K562 (cell line): ENCODE data around the gene AKT3. TPM values are rescaled to one million over a fixed set of nuclear protein-coding genes. Genes with fewer than 3 reads are reported as not detected.

Experiments
- ATAC-seq: fragments of 200-7000 bp; cut with Tn5 transposase; 3 replicates; pipeline ENCODE4 v1.9.1; 2020; ENCODE audit warnings: moderate library complexity
- BruUV-seq: library from RNA; stranded (reverse); fragments of 400-500 nt; replicated peaks from 2 replicates; lab custom pipeline; 2021; lab: Mats Ljungman, UMichigan
- CTCF ChIA-PET: fragments of 300-600 bp; formaldehyde crosslinking; extraction: SDS; loops from one replicate; lab custom pipeline; 2021; ENCODE audit warnings: low intra/inter-chr PET ratio; lab: Yijun Ruan, JAX
- POLR2A ChIA-PET: fragments of 300-600, 350-650 bp; sonication (Branson Sonifier 250); formaldehyde crosslinking; extraction: SDS; loops from one replicate; lab custom pipeline; 2021; ENCODE audit warnings: antibody characterized with exemption, inconsistent platforms; lab: Yijun Ruan, JAX
- DNase-seq, 4 experiments: peaks; one replicate each; pipeline versions ENCODE4 v3.0.0 to v3.0.0-alpha.2; 2011 to 2018; ENCODE audit warnings: low spot score in 3 of 4, mixed read lengths in 3 of 4; ENCODE audit errors: extremely low read depth in 1 of 4
- FAIRE-seq: peaks from 2 replicates; lab custom pipeline; 2011; peaks lifted over from hg19 to GRCh38; lab: Jason Lieb, UNC
- H2AFZ ChIP-seq: 2 replicates; pipeline ENCODE4 v1.6.0; 2011; ENCODE audit warnings: low read depth, low read length, control low read depth, inconsistent platforms
- H3K27ac ChIP-seq: fragments of 200-600 bp; 3 replicates; pipeline ENCODE4 v1.8.0; 2011; ENCODE audit warnings: low read depth, mild to moderate bottlenecking, control low read depth, inconsistent platforms, low read length, moderate library complexity, mixed read lengths; ENCODE audit errors: extremely low read depth
- H3K27me3 ChIP-seq, 2 experiments: fragments of 300-600 bp in 1 of 2; 2 replicates in 1 of 2; 3 replicates in 1 of 2; pipeline versions ENCODE4 v1.6.0 to v1.8.0; 2011; ENCODE audit warnings: inconsistent platforms in 2 of 2, low read length in 2 of 2, mild to moderate bottlenecking in 1 of 2, mixed read lengths in 1 of 2, moderate library complexity in 1 of 2; ENCODE audit not compliant: control insufficient read depth in 2 of 2, insufficient read depth in 2 of 2
- H3K36me3 ChIP-seq: fragments of 300-600 bp; 3 replicates; pipeline ENCODE4 v1.8.0; 2011; ENCODE audit warnings: mild to moderate bottlenecking, low read length, inconsistent platforms; ENCODE audit not compliant: control insufficient read depth, insufficient read depth
- H3K4me1 ChIP-seq, 2 experiments: fragments of 200-600 bp in 1 of 2; replicated peaks in 1 of 2; 2 replicates in 1 of 2; 3 replicates in 1 of 2; pipeline versions ENCODE4 v1.5.1 to v1.8.0; 2011; ENCODE audit warnings: inconsistent platforms in 2 of 2, low read length in 2 of 2, mild to moderate bottlenecking in 1 of 2, mixed read lengths in 1 of 2, moderate library complexity in 1 of 2; ENCODE audit not compliant: control insufficient read depth in 2 of 2, insufficient read depth in 2 of 2
- H3K4me2 ChIP-seq: 2 replicates; pipeline ENCODE4 v1.6.1; 2011; ENCODE audit warnings: low read length, control low read depth, inconsistent platforms, mixed read lengths; ENCODE audit not compliant: insufficient read depth
- H3K4me3 ChIP-seq: fragments of 200-600 bp; sonication (generic), shearing (Covaris generic); 2 replicates; pipeline ENCODE4 v1.5.1; 2016; ENCODE audit warnings: control low read depth, inconsistent platforms
- H3K79me2 ChIP-seq: fragments of 200-600 bp; 3 replicates; pipeline ENCODE4 v1.8.0; 2011; ENCODE audit warnings: low read length, inconsistent platforms; ENCODE audit not compliant: control insufficient read depth, insufficient read depth
- H3K9ac ChIP-seq, 2 experiments: 2 replicates each; pipeline versions ENCODE4 v1.6.0 to v1.6.1; 2011; ENCODE audit warnings: low read depth in 2 of 2, low read length in 2 of 2, control low read depth in 1 of 2, inconsistent platforms in 1 of 2, mild to moderate bottlenecking in 1 of 2, mixed read lengths in 1 of 2; ENCODE audit not compliant: insufficient read depth in 1 of 2
- H3K9me1 ChIP-seq: one replicate; pipeline ENCODE4 v1.6.0; 2011; ENCODE audit warnings: inconsistent platforms, mild to moderate bottlenecking, low read length, moderate library complexity; ENCODE audit not compliant: control insufficient read depth, insufficient read depth
- H3K9me3 ChIP-seq: replicated peaks from 2 replicates; pipeline ENCODE4 v1.5.1; 2011; ENCODE audit warnings: low read depth, low read length, inconsistent platforms; ENCODE audit not compliant: control insufficient read depth, insufficient read depth
- H4K20me1 ChIP-seq: replicated peaks from 2 replicates; pipeline ENCODE4 v1.6.1; 2011; ENCODE audit warnings: low read length, inconsistent platforms, mixed read lengths; ENCODE audit not compliant: control insufficient read depth, insufficient read depth
- FOXP4 ChIP-seq: sonication (generic); formaldehyde crosslinking; IDR thresholded peaks from 2 replicates; pipeline ENCODE4 v1.8.0; 2022; ENCODE audit warnings: mild to moderate bottlenecking, missing genetic modification reagents, borderline replicate concordance
- HLTF ChIP-seq: fragments of 450-650 bp; IDR thresholded peaks from 2 replicates; pipeline ENCODE4 v1.6.1; 2016
- HSF4 ChIP-seq: fragments of 250-450 bp; sonication (Bioruptor Pico); IDR thresholded peaks from 2 replicates; pipeline ENCODE4 v2.1.2; 2022; ENCODE audit warnings: mild to moderate bottlenecking, moderate library complexity, borderline replicate concordance
- KLF6 ChIP-seq: fragments of 250-450 bp; sonication (Bioruptor Pico); IDR thresholded peaks from 2 replicates; pipeline ENCODE4 v1.4.0; 2020; ENCODE audit warnings: mild to moderate bottlenecking, moderate library complexity, borderline replicate concordance
- MEF2A ChIP-seq: IDR thresholded peaks from 2 replicates; pipeline ENCODE4 v1.6.1; 2011; ENCODE audit warnings: low read depth, mild to moderate bottlenecking, low read length, moderate library complexity; ENCODE audit not compliant: control insufficient read depth
- TSHZ1 ChIP-seq: fragments of 250-450 bp; sonication (Bioruptor Pico); IDR thresholded peaks from 2 replicates; pipeline ENCODE4 v1.4.0; 2020; ENCODE audit warnings: mild to moderate bottlenecking, moderate library complexity
- XRCC5 ChIP-seq: fragments of 200-400 bp; formaldehyde crosslinking; IDR thresholded peaks from 2 replicates; pipeline ENCODE4 v1.6.1; 2017; ENCODE audit warnings: low read depth, mild to moderate bottlenecking, low read length
- ZNF511 ChIP-seq: sonication (generic); formaldehyde crosslinking; IDR thresholded peaks from 2 replicates; pipeline ENCODE4 v1.8.0; 2022; ENCODE audit warnings: mild to moderate bottlenecking, missing genetic modification reagents
- WGBS: fragments of 100-300 bp; shearing (Covaris generic); methylation state at CpG from one replicate; pipeline ENCODE4 v1.1.6; 2016; ENCODE audit warnings: low coverage, mixed read lengths; ENCODE audit not compliant: insufficient coverage; ENCODE audit errors: missing lambda C conversion rate; 5-methylcytosine and 5-hydroxymethylcytosine counted together
- in situ Hi-C: fragments of 300-500 bp; cut with MboI; formaldehyde crosslinking; loops from 4 replicates; pipeline ENCODE4 v1.15.0; 2018; ENCODE audit warnings: inconsistent platforms, mixed read lengths
- intact Hi-C: fragments of 100-400 bp; cut with micrococcal nuclease; formaldehyde crosslinking; loops from 2 replicates; pipeline ENCODE4 v1.14.2; 2022
- polyA plus RNA-seq, 8 experiments: library from polyadenylated mRNA; depleted of rRNA in 4 of 8; stranded (reverse) in 5 of 8; unstranded in 3 of 8; fragments of >200 nt; fragmentation: Nextera tagmentation in 2 of 8; fragmentation: Illumina TruSeq in 1 of 8; extraction: Ambion mirVana in 2 of 8; extraction: Trizol in 1 of 8; gene quantifications; 2 replicates each; pipeline versions ENCODE4 v1.2.1 to v1.2.3, GENCODE V29; 2011 to 2014; ENCODE audit warnings: inconsistent platforms in 1 of 8, missing spikeins in 1 of 8
- total RNA-seq, 7 experiments: library from RNA; depleted of rRNA in 6 of 7; stranded (reverse); fragments of >200 nt in 6 of 7; fragmentation: Illumina TruSeq in 2 of 7; extraction: Trizol in 2 of 7; gene quantifications; 2 replicates each; pipeline versions ENCODE4 v1.2.1 to v1.2.3, GENCODE V29; 2011 to 2021; ENCODE audit warnings: low replicate concordance in 1 of 7
- TF ChIP-seq, protein P1 (sequence below): fragments of 250-450 bp; sonication (Bioruptor Pico); IDR thresholded peaks from 2 replicates; pipeline ENCODE4 v1.9.0; 2021; ENCODE audit warnings: mild to moderate bottlenecking, inconsistent platforms
- TF ChIP-seq, protein P2 (sequence below): sonication (generic); formaldehyde crosslinking; IDR thresholded peaks from 2 replicates; pipeline ENCODE4 v1.8.1; 2022; ENCODE audit warnings: missing genetic modification reagents

AKT3 gene
- total and polyA plus RNA-seq, 9 of the 15 experiments (the other 6 are each of a cell fraction or from before 2014, with no cell fraction given), result 0.04 to 0.54 (median 0.18) TPM; not detected in 1

DNA sequence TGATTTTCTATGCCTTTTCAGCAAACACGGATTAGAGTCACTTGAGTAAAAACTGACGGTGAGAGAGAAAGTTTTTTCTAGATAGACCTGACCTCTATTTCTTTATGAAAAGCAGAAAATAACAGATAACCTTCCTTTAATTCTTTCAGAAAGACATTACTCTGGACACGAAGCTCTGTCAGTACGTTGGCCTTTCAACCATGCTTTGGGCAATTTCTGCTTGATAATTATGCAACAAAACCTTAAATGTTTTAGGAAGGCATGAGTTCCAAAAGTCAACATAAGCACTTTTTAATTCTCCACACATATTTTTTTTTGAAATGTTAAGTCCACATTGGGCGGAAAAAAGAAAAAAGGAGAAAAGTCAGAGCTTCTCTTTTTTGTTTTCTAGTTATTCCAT is 137.8 kb downstream of the AKT3 start:
- intact Hi-C loops (no loop called here), in situ Hi-C loops (no loop called here)
- POLR2A ChIA-PET, result no interaction called here
- Histone ChIP-seq H2AFZ (no peak overlapping the region), H3K36me3 (no peaks in the 10 kb centered on the region), H3K79me2 (no peaks in the 10 kb centered on the region), H3K4me1 (no peaks in the 10 kb centered on the region), H3K27me3 (no peaks in the 10 kb centered on the region), H3K4me3 (no peak overlapping the region), H4K20me1 (no peaks in the 10 kb centered on the region), H3K9ac (no peak overlapping the region), H3K4me2 (no peak overlapping the region), H3K9me3 (no peaks in the 10 kb centered on the region), H3K9me1 (no peaks in the 10 kb centered on the region), H3K27ac (no peak overlapping the region)
- 0% methylated on average over 5 of the region's 5 CpGs for WGBS
- DNase-seq (no peak), ATAC-seq (no peak), FAIRE-seq (no peak)
- no peak for TF ChIP-seq XRCC5
- no peak for TF ChIP-seq MEF2A
- TF ChIP-seq TSHZ1 (CRISPR knock-in tag), result no peak
- TF ChIP-seq FOXP4 (CRISPR knock-in tag), result no peak
- TF ChIP-seq, protein P1, sequence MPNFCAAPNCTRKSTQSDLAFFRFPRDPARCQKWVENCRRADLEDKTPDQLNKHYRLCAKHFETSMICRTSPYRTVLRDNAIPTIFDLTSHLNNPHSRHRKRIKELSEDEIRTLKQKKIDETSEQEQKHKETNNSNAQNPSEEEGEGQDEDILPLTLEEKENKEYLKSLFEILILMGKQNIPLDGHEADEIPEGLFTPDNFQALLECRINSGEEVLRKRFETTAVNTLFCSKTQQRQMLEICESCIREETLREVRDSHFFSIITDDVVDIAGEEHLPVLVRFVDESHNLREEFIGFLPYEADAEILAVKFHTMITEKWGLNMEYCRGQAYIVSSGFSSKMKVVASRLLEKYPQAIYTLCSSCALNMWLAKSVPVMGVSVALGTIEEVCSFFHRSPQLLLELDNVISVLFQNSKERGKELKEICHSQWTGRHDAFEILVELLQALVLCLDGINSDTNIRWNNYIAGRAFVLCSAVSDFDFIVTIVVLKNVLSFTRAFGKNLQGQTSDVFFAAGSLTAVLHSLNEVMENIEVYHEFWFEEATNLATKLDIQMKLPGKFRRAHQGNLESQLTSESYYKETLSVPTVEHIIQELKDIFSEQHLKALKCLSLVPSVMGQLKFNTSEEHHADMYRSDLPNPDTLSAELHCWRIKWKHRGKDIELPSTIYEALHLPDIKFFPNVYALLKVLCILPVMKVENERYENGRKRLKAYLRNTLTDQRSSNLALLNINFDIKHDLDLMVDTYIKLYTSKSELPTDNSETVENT (CRISPR knock-in tag), result no peak
- TF ChIP-seq, protein P2, sequence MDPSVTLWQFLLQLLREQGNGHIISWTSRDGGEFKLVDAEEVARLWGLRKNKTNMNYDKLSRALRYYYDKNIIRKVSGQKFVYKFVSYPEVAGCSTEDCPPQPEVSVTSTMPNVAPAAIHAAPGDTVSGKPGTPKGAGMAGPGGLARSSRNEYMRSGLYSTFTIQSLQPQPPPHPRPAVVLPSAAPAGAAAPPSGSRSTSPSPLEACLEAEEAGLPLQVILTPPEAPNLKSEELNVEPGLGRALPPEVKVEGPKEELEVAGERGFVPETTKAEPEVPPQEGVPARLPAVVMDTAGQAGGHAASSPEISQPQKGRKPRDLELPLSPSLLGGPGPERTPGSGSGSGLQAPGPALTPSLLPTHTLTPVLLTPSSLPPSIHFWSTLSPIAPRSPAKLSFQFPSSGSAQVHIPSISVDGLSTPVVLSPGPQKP (CRISPR knock-in tag), result no peak
- TF ChIP-seq HLTF, result no peak
- no peak for TF ChIP-seq HSF4 (CRISPR knock-in tag)
- no peak for TF ChIP-seq ZNF511 (CRISPR knock-in tag)
- no peak for TF ChIP-seq KLF6 (CRISPR knock-in tag)
- CTCF ChIA-PET, result no interaction called here
- BruUV-seq, result no TSS peak
